Colonic mucosa (tissue), 4 donors: ENCODE data around the gene CAV3. TPM values are rescaled to one million over a fixed set of nuclear protein-coding genes. Genes with fewer than 3 reads are reported as not detected.

Source experiments
- DNase-seq: peaks from one replicate; pipeline ENCODE4 v3.0.0-alpha.2; 2020
- H3K27ac ChIP-seq: fragments of 200-600 bp; one replicate; pipeline ENCODE4 v1.8.0; 2021
- H3K27me3 ChIP-seq: fragments of 200-600 bp; one replicate; pipeline ENCODE4 v1.8.0; 2021
- H3K36me3 ChIP-seq: fragments of 200-600 bp; one replicate; pipeline ENCODE4 v1.8.0; 2021
- H3K4me1 ChIP-seq: fragments of 200-600 bp; one replicate; pipeline ENCODE4 v1.8.0; 2021; ENCODE audit warnings: mild to moderate bottlenecking
- H3K4me3 ChIP-seq: fragments of 200-600 bp; one replicate; pipeline ENCODE4 v1.8.0; 2021
- H3K9ac ChIP-seq, 2 donors: one replicate each; pipeline ENCODE4 v1.7.0; 2013; ENCODE audit warnings: control low read depth in 2 of 2, low read depth in 2 of 2, low read length in 2 of 2
- H3K9me3 ChIP-seq: fragments of 200-600 bp; one replicate; pipeline ENCODE4 v1.8.0; 2021
- intact Hi-C: fragments of 100-400 bp; cut with DNase I; formaldehyde crosslinking; loops from one replicate; pipeline ENCODE4 v1.14.1; 2022
- total RNA-seq, 2 donors: library from RNA; stranded (reverse); fragmentation: NEBNext Ultra II Directional in 1 of 2; extraction: Animal tissue kit (Norgen Biotek cat#: 25700) in 1 of 2; gene quantifications; one replicate each; pipeline ENCODE4 v1.2.1, GENCODE V29; 2021
- TF ChIP-seq, protein P1 (sequence below): fragments of 200-600 bp; IDR thresholded peaks from one replicate; pipeline ENCODE4 v1.8.0; 2022; ENCODE audit warnings: antibody characterized with exemption, mild to moderate bottlenecking
- donor health status: healthy.
- donor health status: DM: no; HTN: no; CAD: no.
- donor health status: DM: no; HTN: no; CAD: no.

CAV3 gene
- total RNA-seq, 2 donors from 2014 or later: not detected

DNA sequence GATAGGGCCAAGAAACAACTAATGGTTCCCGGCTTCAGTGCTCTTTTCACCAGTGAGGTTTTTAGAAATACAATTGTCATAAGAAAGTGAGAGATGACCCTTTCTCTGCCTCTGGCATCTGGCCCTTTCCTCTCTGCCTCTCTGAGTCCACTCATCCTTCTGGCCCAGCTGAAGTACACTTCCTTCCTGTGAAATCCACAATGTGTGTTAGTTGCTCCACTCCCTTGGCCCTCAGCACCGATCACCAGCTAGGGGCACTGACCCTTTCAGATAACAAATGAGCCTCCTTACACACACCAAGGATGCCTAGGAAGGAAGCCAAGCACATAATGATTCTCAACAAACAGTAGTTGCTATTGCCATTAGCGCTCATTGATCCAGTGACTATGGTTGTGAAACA, 2.9 kb upstream of the CAV3 start:
- H3K36me3 ChIP-seq: no peaks in the 10 kb centered on the region
- no peak overlapping the region for H3K27ac ChIP-seq
- intact Hi-C loops: no loop called here
- H3K4me3 ChIP-seq: no peak overlapping the region
- no peaks in the 10 kb centered on the region for H3K27me3 ChIP-seq
- no peak overlapping the region for H3K9ac ChIP-seq
- H3K4me1 ChIP-seq: no peaks in the 10 kb centered on the region
- no peaks in the 10 kb centered on the region for H3K9me3 ChIP-seq
- TF ChIP-seq, protein P1, sequence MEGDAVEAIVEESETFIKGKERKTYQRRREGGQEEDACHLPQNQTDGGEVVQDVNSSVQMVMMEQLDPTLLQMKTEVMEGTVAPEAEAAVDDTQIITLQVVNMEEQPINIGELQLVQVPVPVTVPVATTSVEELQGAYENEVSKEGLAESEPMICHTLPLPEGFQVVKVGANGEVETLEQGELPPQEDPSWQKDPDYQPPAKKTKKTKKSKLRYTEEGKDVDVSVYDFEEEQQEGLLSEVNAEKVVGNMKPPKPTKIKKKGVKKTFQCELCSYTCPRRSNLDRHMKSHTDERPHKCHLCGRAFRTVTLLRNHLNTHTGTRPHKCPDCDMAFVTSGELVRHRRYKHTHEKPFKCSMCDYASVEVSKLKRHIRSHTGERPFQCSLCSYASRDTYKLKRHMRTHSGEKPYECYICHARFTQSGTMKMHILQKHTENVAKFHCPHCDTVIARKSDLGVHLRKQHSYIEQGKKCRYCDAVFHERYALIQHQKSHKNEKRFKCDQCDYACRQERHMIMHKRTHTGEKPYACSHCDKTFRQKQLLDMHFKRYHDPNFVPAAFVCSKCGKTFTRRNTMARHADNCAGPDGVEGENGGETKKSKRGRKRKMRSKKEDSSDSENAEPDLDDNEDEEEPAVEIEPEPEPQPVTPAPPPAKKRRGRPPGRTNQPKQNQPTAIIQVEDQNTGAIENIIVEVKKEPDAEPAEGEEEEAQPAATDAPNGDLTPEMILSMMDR: no peak
- DNase-seq: no peak

DNA sequence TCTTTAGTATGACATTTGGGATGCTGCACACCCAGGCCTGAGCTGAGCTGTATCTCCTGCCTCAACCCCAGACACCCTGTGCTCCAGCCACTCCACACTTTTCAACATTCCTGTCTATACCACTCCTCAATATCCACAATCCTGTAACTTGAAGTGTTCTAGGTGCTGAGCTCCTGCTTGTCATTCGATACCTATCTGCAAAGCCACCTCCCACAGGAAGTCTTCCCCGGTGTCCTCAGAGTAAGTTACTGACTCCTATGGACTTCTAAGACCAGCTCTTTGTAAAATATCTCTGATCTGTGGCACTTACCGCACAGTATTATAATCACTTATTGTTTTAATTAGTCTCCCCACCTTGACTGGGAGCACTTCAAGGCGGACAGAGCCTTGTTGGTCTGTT, 1.2 kb upstream of the CAV3 start:
- Histone ChIP-seq H3K36me3 (no peaks in the 10 kb centered on the region), H3K27ac (no peak overlapping the region), H3K4me1 (no peaks in the 10 kb centered on the region), H3K4me3 (no peak overlapping the region), H3K9me3 (no peaks in the 10 kb centered on the region), H3K27me3 (no peaks in the 10 kb centered on the region), H3K9ac (no peak overlapping the region)
- intact Hi-C loops: no loop called here
- no peak for DNase-seq
- TF ChIP-seq, protein P1: no peak

GRCh38 chr3:8734137-8734878, 706 bp downstream of the CAV3 start:
- intact Hi-C loops: no loop called here
- no peak overlapping the region for H3K4me3 ChIP-seq
- H3K27me3 ChIP-seq: no peaks in the 10 kb centered on the region
- no peaks in the 10 kb centered on the region for H3K9me3 ChIP-seq
- no peak overlapping the region for H3K27ac ChIP-seq
- TF ChIP-seq, protein P1: no peak
- no peaks in the 10 kb centered on the region for H3K36me3 ChIP-seq
- H3K4me1 ChIP-seq: no peaks in the 10 kb centered on the region
- no peak for DNase-seq
- H3K9ac ChIP-seq: no peak overlapping the region

- Histone ChIP-seq H3K27me3 (no peaks in the 10 kb centered on the region), H3K4me3 (no peak overlapping the region), H3K9ac (no peak overlapping the region), H3K4me1 (no peaks in the 10 kb centered on the region), H3K27ac (no peak overlapping the region), H3K9me3 (no peaks in the 10 kb centered on the region), H3K36me3 (no peaks in the 10 kb centered on the region)
- no peak for DNase-seq
- intact Hi-C loops: no loop called here
- TF ChIP-seq, protein P1: no peak
These were observed 1.3 kb downstream of the CAV3 start for GRCh38 chr3:8734908-8735307.

GRCh38 chr3:8736436-8736835, 2.8 kb downstream of the CAV3 start:
- Histone ChIP-seq H3K4me1 (no peaks in the 10 kb centered on the region), H3K9me3 (no peaks in the 10 kb centered on the region), H3K27me3 (no peaks in the 10 kb centered on the region), H3K36me3 (no peaks in the 10 kb centered on the region), H3K9ac (no peak overlapping the region), H3K4me3 (no peak overlapping the region), H3K27ac (no peak overlapping the region)
- intact Hi-C loops: no loop called here
- TF ChIP-seq, protein P1: no peak
- DNase-seq: no peak
